ENCODE results near the gene TXNRD3. TPM values are rescaled to one million over a fixed set of nuclear protein-coding genes. Genes with fewer than 3 reads are reported as not detected.

The TXNRD3 gene
- total and polyA plus RNA-seq, 3 experiments from 2014 or later: 1.3 TPM

- H3K27me3 ChIP-seq (ENCODE audit: insufficient read depth, low read length, poor library complexity, severe bottlenecking): no peaks in the 10 kb centered on the region
- ChIA-PET CTCF (interaction anchor here (2.3 kb wide), 1 partner anchor 11 kb away, joined by 11 read pairs; no protein-coding TSS in a partner anchor), POLR2A (no interaction called here)
- H3K9me3 ChIP-seq (ENCODE audit: low read length): no peaks in the 10 kb centered on the region
- no peaks in the 10 kb centered on the region for H3K36me3 ChIP-seq (ENCODE audit: insufficient read depth, low read length)
- H3K4me3 ChIP-seq (ENCODE audit: low read length): no peak overlapping the region
- peaks cover 3 to 13% of the 10 kb centered on the region in 2 donors for H3K27me3 Mint-ChIP-seq
- H3K9me3 Mint-ChIP-seq: peaks cover 0 to 12% (median 9%) of the 10 kb centered on the region in 5 donors
- H3K36me3 Mint-ChIP-seq: peaks cover 0 to 8% (median 0%) of the 10 kb centered on the region in 3 donors
- no peaks in the 10 kb centered on the region for H3K4me1 Mint-ChIP-seq
- no peak overlapping the region for H3K4me3 Mint-ChIP-seq
- H3K27ac ChIP-seq (ENCODE audit: low read depth, low read length): no peak overlapping the region
- no peak for DNase-seq
- H3K27ac Mint-ChIP-seq: no peak overlapping the region
- no peaks in the 10 kb centered on the region for H3K4me1 ChIP-seq (ENCODE audit: insufficient read depth, low read length)
Measured at GRCh38 chr3:126667631-126668449, 12.9 kb upstream of the TXNRD3 start.

DNA sequence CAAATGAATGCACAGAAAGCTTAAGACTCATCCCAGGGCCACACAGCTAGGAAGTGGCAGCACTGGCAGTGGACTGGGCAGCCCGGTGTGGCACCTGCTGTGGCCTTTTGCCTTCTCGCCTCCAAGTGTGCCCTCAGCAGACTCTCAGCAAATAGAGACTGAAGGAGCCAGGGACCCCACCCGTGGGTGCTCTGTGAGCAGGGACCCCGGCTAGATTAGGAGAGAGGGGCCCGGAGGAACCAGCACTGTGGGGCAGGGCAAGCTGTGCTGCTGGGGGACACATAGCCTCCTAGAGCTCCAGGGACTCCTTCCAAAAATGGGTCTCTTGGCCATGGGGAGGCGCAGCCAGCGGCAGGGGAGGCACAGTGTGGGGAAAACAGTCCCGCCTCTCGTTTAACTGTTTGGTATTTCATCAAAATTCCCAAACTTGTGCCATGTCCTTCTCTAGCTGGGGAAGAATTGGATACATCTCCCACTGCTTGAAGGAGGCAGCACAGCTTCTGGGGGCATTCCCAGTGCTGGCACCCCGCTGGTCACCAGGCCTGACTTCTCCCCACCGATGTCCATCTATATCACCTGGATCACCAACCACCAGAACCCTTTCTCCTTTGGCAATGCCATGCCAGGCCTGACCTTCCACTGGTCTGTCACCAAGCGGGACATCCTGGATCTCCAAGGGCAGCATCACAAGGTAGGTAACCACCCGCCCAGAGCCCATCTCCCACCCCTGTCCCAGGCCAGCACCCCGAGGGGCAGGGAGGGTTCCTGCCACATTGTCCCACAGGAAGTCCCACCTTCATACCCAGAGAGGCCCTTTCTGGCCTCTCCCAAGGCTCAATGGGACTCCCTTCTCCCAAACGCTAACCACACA, 12.0 kb upstream of the TXNRD3 start:
- Histone ChIP-seq H3K9me3 (ENCODE audit: low read length) (no peaks in the 10 kb centered on the region), H3K4me3 (ENCODE audit: low read length) (no peak overlapping the region), H3K4me1 (ENCODE audit: insufficient read depth, low read length) (no peaks in the 10 kb centered on the region), H3K27ac (ENCODE audit: low read depth, low read length) (no peak overlapping the region), H3K27me3 (ENCODE audit: insufficient read depth, low read length, poor library complexity, severe bottlenecking) (no peaks in the 10 kb centered on the region), H3K36me3 (ENCODE audit: insufficient read depth, low read length) (no peaks in the 10 kb centered on the region)
- Mint-ChIP-seq H3K36me3 (peaks cover 0 to 8% (median 0%) of the 10 kb centered on the region in 3 donors), H3K9me3 (peaks cover 0 to 12% (median 9%) of the 10 kb centered on the region in 5 donors), H3K4me1 (no peaks in the 10 kb centered on the region), H3K4me3 (no peak overlapping the region), H3K27me3 (peaks cover 3 to 20% of the 10 kb centered on the region in 2 donors), H3K27ac (no peak overlapping the region)
- DNase-seq: no peak
- CTCF ChIA-PET: interaction anchor here (2.3 kb wide), 1 partner anchor 12 kb away, joined by 11 read pairs; no protein-coding TSS in a partner anchor
- POLR2A ChIA-PET: no interaction called here

DNA sequence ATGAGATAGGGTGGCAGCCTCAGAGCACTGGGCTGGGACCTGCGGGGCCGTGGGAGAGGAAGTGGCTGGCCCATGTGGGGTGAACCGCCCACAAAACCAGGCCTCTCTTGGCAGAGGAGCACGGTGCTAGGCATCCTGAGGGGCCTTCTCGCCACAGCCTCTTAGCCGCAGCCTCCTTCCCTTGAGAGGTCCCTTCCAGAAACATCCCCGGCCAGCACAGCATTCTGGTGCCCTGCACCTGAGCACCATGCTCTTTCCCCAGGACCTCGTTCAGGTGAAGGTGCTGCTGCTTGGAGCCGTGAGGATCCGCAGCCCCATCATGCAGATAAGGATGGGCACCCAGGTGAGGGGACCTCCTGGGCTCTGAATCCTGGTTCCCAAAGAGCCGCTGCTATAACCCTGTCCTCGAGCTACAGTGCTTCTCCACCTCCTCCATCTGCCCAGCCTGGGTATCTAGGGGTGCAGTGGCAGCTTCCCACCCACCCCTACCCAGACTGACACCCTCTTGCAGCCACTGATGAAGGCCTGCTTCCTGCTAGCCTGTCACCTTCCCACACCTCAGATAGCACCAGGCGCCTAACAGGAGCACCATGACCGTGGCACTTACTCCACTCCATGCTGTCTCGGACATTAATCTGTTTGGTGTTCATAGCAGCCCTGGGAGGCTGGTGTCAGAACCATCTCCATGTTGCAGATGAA, 11.2 kb upstream of the TXNRD3 start:
- Mint-ChIP-seq H3K4me1 (no peaks in the 10 kb centered on the region), H3K9me3 (peaks cover 0 to 9% (median 4%) of the 10 kb centered on the region in 5 donors), H3K27ac (peak overlapping the region in 1 of 8 donors; percentile 17), H3K4me3 (no peak overlapping the region), H3K27me3 (peaks cover 7 to 25% of the 10 kb centered on the region in 2 donors), H3K36me3 (peaks cover 0 to 5% (median 0%) of the 10 kb centered on the region in 3 donors)
- Histone ChIP-seq H3K27me3 (ENCODE audit: insufficient read depth, low read length, poor library complexity, severe bottlenecking) (no peaks in the 10 kb centered on the region), H3K4me3 (ENCODE audit: low read length) (no peak overlapping the region), H3K4me1 (ENCODE audit: insufficient read depth, low read length) (no peaks in the 10 kb centered on the region), H3K9me3 (ENCODE audit: low read length) (no peaks in the 10 kb centered on the region), H3K27ac (ENCODE audit: low read depth, low read length) (no peak overlapping the region), H3K36me3 (ENCODE audit: insufficient read depth, low read length) (no peaks in the 10 kb centered on the region)
- DNase-seq: no peak
- CTCF ChIA-PET: no interaction called here
- POLR2A ChIA-PET: no interaction called here

DNA sequence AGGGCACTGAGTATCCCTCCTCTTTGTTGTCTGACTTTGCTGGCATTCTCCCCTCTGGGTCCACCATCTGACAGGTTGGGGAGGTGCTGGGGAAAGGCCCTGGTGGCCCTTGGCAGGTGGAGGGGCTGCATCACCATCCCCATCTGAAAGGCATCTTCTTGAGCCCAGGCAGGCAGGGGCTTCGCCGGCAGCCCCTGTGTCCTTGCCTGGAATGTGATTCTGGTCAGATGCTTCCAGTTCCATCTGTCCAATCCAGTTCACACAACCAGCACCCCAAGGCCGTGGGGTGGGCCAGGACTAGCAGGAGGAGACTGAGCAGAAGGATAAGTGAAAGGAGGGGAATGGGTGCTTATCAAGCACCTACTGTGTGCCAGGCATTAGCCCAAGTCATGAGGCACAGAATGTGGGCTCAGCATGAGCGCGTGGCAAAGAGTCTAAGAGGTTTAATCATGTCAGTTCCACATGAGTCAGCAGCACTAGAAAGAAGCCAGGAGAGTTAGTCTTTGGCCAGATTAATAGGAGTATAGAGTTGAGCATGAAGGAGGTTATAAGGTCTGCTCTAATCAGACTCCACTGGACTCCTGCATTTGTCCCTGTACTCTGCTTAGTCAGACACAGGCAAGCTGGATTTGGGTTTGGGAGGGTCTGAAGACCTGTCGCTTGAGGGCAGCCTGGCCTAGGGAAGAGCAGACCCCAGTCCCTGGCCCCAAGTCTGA, 10.5 kb upstream of the TXNRD3 start:
- Histone ChIP-seq H3K27ac (ENCODE audit: low read depth, low read length) (no peak overlapping the region), H3K4me1 (ENCODE audit: insufficient read depth, low read length) (no peaks in the 10 kb centered on the region), H3K36me3 (ENCODE audit: insufficient read depth, low read length) (no peaks in the 10 kb centered on the region), H3K27me3 (ENCODE audit: insufficient read depth, low read length, poor library complexity, severe bottlenecking) (no peaks in the 10 kb centered on the region), H3K9me3 (ENCODE audit: low read length) (no peaks in the 10 kb centered on the region), H3K4me3 (ENCODE audit: low read length) (no peak overlapping the region)
- H3K9me3 Mint-ChIP-seq: peaks cover 0 to 5% (median 0%) of the 10 kb centered on the region in 5 donors
- H3K27ac Mint-ChIP-seq: peak overlapping the region in 1 of 8 donors; percentile 77
- POLR2A ChIA-PET: no interaction called here
- H3K27me3 Mint-ChIP-seq: peaks cover 7 to 31% of the 10 kb centered on the region in 2 donors
- H3K4me1 Mint-ChIP-seq: no peaks in the 10 kb centered on the region
- H3K36me3 Mint-ChIP-seq: no peaks in the 10 kb centered on the region
- CTCF ChIA-PET: no interaction called here
- H3K4me3 Mint-ChIP-seq: no peak overlapping the region
- DNase-seq: no peak

- Mint-ChIP-seq H3K36me3 (no peaks in the 10 kb centered on the region), H3K4me3 (no peak overlapping the region), H3K9me3 (peaks cover 0 to 3% (median 0%) of the 10 kb centered on the region in 5 donors), H3K27me3 (peaks cover 7 to 37% of the 10 kb centered on the region in 2 donors), H3K27ac (no peak overlapping the region), H3K4me1 (no peaks in the 10 kb centered on the region)
- ChIA-PET POLR2A (no interaction called here), CTCF (no interaction called here)
- no peaks in the 10 kb centered on the region for H3K36me3 ChIP-seq (ENCODE audit: insufficient read depth, low read length)
- no peak overlapping the region for H3K27ac ChIP-seq (ENCODE audit: low read depth, low read length)
- H3K4me1 ChIP-seq (ENCODE audit: insufficient read depth, low read length): no peaks in the 10 kb centered on the region
- no peak for DNase-seq
- H3K4me3 ChIP-seq (ENCODE audit: low read length): no peak overlapping the region
- no peaks in the 10 kb centered on the region for H3K27me3 ChIP-seq (ENCODE audit: insufficient read depth, low read length, poor library complexity, severe bottlenecking)
- no peaks in the 10 kb centered on the region for H3K9me3 ChIP-seq (ENCODE audit: low read length)
Measured at GRCh38 chr3:126664591-126665214, 9.8 kb upstream of the TXNRD3 start.

DNA sequence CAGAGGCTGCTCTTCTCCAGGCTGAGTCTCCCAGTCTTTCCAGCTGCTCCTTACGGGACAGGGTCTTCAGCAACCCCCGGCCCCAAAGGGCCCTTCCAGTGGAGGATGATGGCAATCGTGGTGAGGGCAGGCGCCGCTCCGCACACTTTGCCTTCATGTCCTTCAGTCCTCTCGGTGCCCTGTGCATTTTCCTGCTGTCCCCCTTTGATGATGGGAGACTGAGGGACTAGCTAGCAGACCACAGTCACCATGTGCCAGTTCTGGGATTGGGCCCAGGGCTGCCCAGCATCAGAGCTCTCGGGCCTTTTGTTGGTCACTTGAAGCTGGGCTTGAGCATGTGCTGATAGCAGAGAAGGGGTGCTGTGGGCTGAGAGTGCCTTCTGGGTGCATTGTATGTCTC, 8.8 kb upstream of the TXNRD3 start:
- H3K4me3 ChIP-seq (ENCODE audit: low read length): no peak overlapping the region
- Mint-ChIP-seq H3K27me3 (peaks cover 4 to 37% of the 10 kb centered on the region in 2 donors), H3K4me1 (no peaks in the 10 kb centered on the region), H3K36me3 (no peaks in the 10 kb centered on the region), H3K9me3 (no peaks in the 10 kb centered on the region), H3K27ac (peak overlapping the region in 1 of 8 donors; percentile 79), H3K4me3 (no peak overlapping the region)
- H3K4me1 ChIP-seq (ENCODE audit: insufficient read depth, low read length): no peaks in the 10 kb centered on the region
- POLR2A ChIA-PET: no interaction called here
- DNase-seq: no peak
- H3K27ac ChIP-seq (ENCODE audit: low read depth, low read length): no peak overlapping the region
- no peaks in the 10 kb centered on the region for H3K27me3 ChIP-seq (ENCODE audit: insufficient read depth, low read length, poor library complexity, severe bottlenecking)
- H3K9me3 ChIP-seq (ENCODE audit: low read length): no peaks in the 10 kb centered on the region
- H3K36me3 ChIP-seq (ENCODE audit: insufficient read depth, low read length): no peaks in the 10 kb centered on the region
- CTCF ChIA-PET: no interaction called here

DNA sequence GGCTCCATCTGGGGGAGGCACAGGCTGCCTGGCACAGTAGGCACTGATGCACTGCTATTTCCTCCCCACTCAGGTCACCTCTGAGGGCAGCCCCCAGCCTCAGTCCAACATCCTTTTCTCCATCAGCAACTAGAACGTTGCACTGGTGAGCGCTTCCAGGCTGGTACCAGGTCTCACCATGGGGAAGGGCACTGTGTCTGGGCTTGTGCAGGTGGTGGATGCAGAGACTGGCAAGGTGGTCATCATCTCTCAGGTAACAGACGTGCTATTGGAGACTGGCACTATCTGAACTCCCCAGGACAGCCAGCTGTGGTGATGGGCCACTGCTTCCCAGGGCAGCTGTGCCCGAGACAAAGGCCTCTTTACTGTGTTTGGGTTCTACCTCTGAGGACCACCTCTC, 8.3 kb upstream of the TXNRD3 start:
- POLR2A ChIA-PET: no interaction called here
- no peaks in the 10 kb centered on the region for H3K4me1 ChIP-seq (ENCODE audit: insufficient read depth, low read length)
- Mint-ChIP-seq H3K36me3 (no peaks in the 10 kb centered on the region), H3K4me3 (no peak overlapping the region), H3K27me3 (peaks cover 4 to 37% of the 10 kb centered on the region in 2 donors), H3K27ac (peak overlapping the region in 1 of 8 donors; percentile 79), H3K4me1 (no peaks in the 10 kb centered on the region), H3K9me3 (no peaks in the 10 kb centered on the region)
- H3K27me3 ChIP-seq (ENCODE audit: insufficient read depth, low read length, poor library complexity, severe bottlenecking): no peaks in the 10 kb centered on the region
- no peaks in the 10 kb centered on the region for H3K36me3 ChIP-seq (ENCODE audit: insufficient read depth, low read length)
- no peak overlapping the region for H3K27ac ChIP-seq (ENCODE audit: low read depth, low read length)
- no peak overlapping the region for H3K4me3 ChIP-seq (ENCODE audit: low read length)
- no peaks in the 10 kb centered on the region for H3K9me3 ChIP-seq (ENCODE audit: low read length)
- DNase-seq: no peak
- CTCF ChIA-PET: no interaction called here

Data from CD8-positive, alpha-beta memory T cell (primary cell).